ENCODE measurements around the gene C12orf43.
"Not testable (repeated sequence)": the region's sequence is repeated elsewhere in the genome, so short reads cannot be mapped to it uniquely, and the experiment has no call there.

The C12orf43 gene

DNA sequence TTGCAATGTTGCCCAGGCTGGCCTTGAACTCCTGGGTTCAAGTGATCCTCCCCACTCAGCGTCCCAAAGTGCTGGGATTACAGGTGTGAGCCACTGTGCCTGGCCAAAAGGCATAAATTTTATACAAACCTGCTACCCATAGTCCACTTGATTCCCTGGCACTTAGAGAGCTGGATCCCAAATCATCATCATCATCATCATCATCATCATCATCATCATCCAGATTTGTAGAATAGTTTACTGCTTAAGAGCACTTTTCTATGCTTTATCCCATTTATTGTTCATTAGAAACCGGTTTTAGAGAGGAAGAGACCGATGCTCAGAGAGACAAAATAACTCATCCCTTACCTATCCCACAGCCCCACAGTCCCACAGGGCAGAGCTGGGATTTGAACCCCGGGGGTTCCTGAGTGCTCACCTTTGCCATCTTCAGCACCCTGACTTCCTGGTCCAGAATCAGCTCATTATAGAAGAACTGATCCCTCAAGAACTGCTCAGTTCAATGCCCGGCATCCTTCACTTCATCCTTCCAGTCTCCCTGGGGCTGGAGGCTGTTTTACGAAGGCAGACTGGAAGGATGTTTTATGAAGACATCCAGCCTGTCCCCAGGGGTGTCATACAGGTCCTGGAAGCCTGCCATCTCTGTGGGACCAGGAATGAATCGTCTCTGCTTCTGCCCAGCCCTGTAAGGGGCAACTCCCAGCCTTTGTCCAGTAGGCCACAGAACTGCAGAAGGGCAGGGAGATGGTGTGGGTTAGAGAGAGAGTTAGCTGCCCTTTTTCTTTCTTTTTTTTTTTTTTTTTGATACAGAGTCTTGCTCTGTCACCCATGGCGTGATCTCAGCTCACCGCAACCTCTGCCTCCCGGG is 43.0 kb upstream of the C12orf43 start:
- no peak overlapping the region for H3K27ac ChIP-seq
- TF ChIP-seq, protein P1, sequence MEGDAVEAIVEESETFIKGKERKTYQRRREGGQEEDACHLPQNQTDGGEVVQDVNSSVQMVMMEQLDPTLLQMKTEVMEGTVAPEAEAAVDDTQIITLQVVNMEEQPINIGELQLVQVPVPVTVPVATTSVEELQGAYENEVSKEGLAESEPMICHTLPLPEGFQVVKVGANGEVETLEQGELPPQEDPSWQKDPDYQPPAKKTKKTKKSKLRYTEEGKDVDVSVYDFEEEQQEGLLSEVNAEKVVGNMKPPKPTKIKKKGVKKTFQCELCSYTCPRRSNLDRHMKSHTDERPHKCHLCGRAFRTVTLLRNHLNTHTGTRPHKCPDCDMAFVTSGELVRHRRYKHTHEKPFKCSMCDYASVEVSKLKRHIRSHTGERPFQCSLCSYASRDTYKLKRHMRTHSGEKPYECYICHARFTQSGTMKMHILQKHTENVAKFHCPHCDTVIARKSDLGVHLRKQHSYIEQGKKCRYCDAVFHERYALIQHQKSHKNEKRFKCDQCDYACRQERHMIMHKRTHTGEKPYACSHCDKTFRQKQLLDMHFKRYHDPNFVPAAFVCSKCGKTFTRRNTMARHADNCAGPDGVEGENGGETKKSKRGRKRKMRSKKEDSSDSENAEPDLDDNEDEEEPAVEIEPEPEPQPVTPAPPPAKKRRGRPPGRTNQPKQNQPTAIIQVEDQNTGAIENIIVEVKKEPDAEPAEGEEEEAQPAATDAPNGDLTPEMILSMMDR (conservative IDR thresholded peaks at IDR 0.05), result no peak

DNA sequence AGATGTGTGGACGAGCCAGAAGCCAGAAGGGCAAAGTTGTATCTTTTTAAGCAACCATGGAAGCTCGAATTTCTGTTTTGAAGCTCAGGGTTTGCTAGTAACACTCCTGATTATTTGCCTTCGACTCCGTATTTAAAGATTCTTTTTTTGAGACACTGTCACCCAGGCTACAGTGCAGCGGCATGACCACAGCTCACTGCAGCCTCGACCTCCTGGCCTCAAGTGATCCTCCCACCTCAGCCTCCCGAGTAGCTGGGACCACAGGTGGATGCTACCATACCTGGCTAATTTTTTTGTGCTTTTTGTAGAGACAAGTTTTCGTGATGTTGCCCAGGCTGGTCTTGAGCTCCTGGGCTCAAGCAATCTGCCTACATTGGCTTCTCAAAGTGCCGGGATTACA is 41.5 kb upstream of the C12orf43 start:
- TF ChIP-seq, protein P1 (conservative IDR thresholded peaks at IDR 0.05), result no peak

DNA sequence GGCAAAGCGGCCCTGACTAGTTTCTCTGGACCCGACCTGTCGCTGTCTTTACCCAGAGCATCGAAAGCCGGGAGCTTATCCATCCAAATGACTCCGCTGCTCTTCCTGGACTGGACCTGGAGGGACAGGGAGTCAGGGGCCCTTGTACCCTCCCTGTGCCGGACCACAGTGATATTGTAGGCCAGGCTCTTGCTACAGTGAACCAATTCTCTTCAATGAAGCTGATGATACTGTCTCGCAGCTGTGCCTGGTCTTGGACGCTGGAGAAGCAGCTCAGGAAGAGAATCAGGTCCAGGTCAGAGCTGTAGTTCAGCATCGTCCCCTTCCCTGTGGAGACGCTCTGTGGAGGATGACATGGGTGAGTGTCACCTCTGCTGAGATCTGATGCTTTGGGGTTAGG is 37.4 kb upstream of the C12orf43 start:
- TF ChIP-seq, protein P1 (conservative IDR thresholded peaks at IDR 0.05), result no peak
- no peak overlapping the region for H3K27ac ChIP-seq

More for the DNA sequence above, 41.5 kb upstream of the C12orf43 start:
- no peak overlapping the region for H3K27ac ChIP-seq

DNA sequence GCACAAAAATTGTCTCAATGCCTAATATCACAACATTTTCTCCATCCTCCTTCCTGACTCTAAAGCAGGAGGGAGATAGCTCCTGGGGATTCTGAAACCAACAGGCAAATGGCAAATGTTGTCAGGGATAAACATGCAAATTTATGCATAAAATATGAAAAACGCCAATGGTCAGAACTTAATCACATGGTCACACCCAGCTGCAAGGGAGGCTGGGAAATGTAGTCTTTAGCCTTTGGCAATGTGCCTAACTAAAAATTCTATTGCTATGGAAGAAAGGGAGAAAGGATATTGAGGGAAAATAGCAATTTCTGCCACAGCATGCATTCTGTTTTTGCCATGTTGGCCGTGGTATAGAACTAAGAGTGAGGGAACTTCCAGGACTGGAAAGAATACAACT is 34.4 kb upstream of the C12orf43 start:
- TF ChIP-seq, protein P1 (conservative IDR thresholded peaks at IDR 0.05), result no peak
- H3K27ac ChIP-seq, result no peak overlapping the region

DNA sequence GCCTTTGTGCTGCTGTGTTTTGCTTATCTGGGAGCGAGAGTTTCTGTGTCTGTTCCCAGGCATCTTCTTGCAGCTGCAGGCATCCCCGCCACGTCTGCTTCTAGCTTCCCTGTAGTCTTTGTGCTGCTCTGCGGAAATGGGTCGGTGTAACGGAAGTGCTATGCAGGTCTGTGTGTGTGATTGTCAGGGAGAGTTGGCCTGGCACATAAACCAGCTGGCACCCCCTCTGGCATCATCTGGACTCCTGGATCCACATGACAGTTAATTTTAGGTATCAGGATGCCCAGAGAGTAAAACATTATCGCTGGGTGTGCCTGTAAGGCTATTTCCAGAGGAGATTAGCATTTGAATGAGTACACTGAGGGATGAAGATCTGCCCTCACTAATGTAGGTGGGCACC is 32.2 kb upstream of the C12orf43 start:
- no peak overlapping the region for H3K27ac ChIP-seq
- TF ChIP-seq, protein P1 (conservative IDR thresholded peaks at IDR 0.05), result no peak

DNA sequence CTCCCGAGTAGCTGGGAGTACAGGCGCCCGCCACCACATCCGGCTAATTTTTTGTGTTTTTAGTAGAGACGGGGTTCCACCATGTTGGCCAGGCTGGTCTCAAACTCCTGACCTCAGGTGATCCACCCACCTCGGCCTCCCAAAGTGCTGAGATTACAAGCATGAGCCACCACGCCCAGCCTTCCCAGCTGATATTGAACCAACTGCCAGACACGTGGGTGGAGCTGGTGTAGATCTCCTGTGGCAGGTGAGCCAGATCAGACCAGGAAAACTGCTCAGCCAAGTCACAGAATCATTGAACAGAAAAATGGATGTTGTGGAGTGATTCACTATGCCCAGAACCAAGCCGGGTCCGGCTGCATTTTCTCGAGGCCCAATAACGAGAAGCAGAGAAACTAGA is 31.1 kb upstream of the C12orf43 start:
- not testable (repeated sequence) for H3K27ac ChIP-seq

DNA sequence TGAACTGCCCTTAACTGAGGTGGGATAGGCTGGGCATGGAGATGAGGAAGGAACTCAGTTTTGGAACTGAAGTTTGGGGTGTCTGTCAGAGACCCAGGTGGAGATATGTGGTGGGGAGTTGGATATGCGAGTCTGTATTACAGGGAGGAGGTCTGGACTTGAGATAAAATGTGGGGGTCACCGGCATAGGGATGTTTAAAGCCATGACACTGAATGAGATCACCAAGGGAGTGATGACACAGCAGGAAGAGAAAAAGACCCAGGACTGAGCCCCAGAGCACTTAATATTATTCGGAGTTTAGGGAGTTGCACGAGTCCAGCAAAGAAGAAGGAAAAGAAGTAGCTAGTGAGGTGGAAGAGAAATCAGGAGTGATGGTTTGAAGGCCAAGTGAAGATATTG is 26.8 kb upstream of the C12orf43 start:
- H3K27ac ChIP-seq, result no peak overlapping the region
- TF ChIP-seq, protein P1 (conservative IDR thresholded peaks at IDR 0.05), result no peak

Data from VCaP (cell line).